CD14-positive monocyte (primary cell): ENCODE results near the gene KCNS3. TPM values are rescaled to one million over a fixed set of nuclear protein-coding genes. Genes with fewer than 3 reads are reported as not detected.

Experiments used
- DNase-seq, 3 donors: peaks; one replicate each; pipeline ENCODE4 v3.0.0-alpha.2; 2011 to 2022
- H2AFZ ChIP-seq: 2 replicates; pipeline ENCODE4 v1.6.0; 2012; ENCODE audit warnings: mild to moderate bottlenecking, low read depth, low read length, inconsistent platforms; ENCODE audit not compliant: insufficient read depth, poor library complexity, severe bottlenecking
- H3K27ac ChIP-seq, 2 donors: 1 replicate in 1 of 2; 2 replicates in 1 of 2; pipeline ENCODE4 v1.5.1; 2012 to 2013; ENCODE audit warnings: low read length in 2 of 2, control low read depth in 1 of 2, inconsistent platforms in 1 of 2, low read depth in 1 of 2, mild to moderate bottlenecking in 1 of 2
- H3K27me3 ChIP-seq, 2 donors: one replicate each; pipeline versions ENCODE4 v1.6.0 to v1.6.1; 2011 to 2013; ENCODE audit warnings: low read length in 2 of 2; ENCODE audit not compliant: control insufficient read depth in 2 of 2, insufficient read depth in 2 of 2
- H3K36me3 ChIP-seq, 2 donors: replicated peaks in 1 of 2; 1 replicate in 1 of 2; 2 replicates in 1 of 2; pipeline versions ENCODE4 v1.5.1 to v1.6.1; 2012 to 2013; ENCODE audit warnings: low read length in 2 of 2, control low read depth in 1 of 2, inconsistent platforms in 1 of 2, mild to moderate bottlenecking in 1 of 2; ENCODE audit not compliant: insufficient read depth in 2 of 2, control insufficient read depth in 1 of 2
- H3K4me1 ChIP-seq, 2 donors: 1 replicate in 1 of 2; 2 replicates in 1 of 2; pipeline versions ENCODE4 v1.5.1 to v1.6.1; 2012 to 2013; ENCODE audit warnings: low read length in 2 of 2, control low read depth in 1 of 2, inconsistent platforms in 1 of 2, mild to moderate bottlenecking in 1 of 2, moderate library complexity in 1 of 2; ENCODE audit not compliant: insufficient read depth in 2 of 2, control insufficient read depth in 1 of 2
- H3K4me2 ChIP-seq: replicated peaks from 2 replicates; pipeline ENCODE3; 2012; ENCODE audit warnings: low read length, moderate library complexity, mild to moderate bottlenecking; ENCODE audit not compliant: poor library complexity, severe bottlenecking; ENCODE audit errors: extremely low read depth
- H3K4me3 ChIP-seq, 3 experiments: fragments of 200-600 bp in 1 of 3; sonication (generic) in 1 of 3; replicated peaks in 1 of 3; 1 replicate in 2 of 3; 2 replicates in 1 of 3; pipeline ENCODE4 v1.5.1; 2011 to 2013; ENCODE audit warnings: low read length in 3 of 3, mild to moderate bottlenecking in 3 of 3, control low read depth in 2 of 3, low read depth in 2 of 3, inconsistent platforms in 1 of 3, moderate library complexity in 1 of 3
- H3K79me2 ChIP-seq: 2 replicates; pipeline ENCODE4 v1.6.0; 2012; ENCODE audit warnings: mild to moderate bottlenecking, control low read depth, inconsistent platforms, low read length, moderate library complexity; ENCODE audit not compliant: insufficient read depth
- H3K9ac ChIP-seq: 2 replicates; pipeline ENCODE4 v1.6.0; 2017; ENCODE audit warnings: low read length, mild to moderate bottlenecking; ENCODE audit not compliant: insufficient read depth, poor library complexity, severe bottlenecking
- H3K9me3 ChIP-seq, 2 donors: replicated peaks in 1 of 2; 1 replicate in 1 of 2; 2 replicates in 1 of 2; pipeline versions ENCODE4 v1.5.1 to v1.6.1; 2012 to 2013; ENCODE audit warnings: low read length in 2 of 2, control low read depth in 1 of 2; ENCODE audit not compliant: control insufficient read depth in 1 of 2, insufficient read depth in 1 of 2
- H4K20me1 ChIP-seq: 2 replicates; pipeline ENCODE4 v1.6.0; 2012; ENCODE audit warnings: mild to moderate bottlenecking, low read length, control low read depth, moderate library complexity; ENCODE audit not compliant: insufficient read depth
- H3K27ac Mint-ChIP-seq, 7 donors: one replicate each; pipeline ENCODE4 v1.8.0; 2020; ENCODE audit warnings: mild to moderate bottlenecking in 7 of 7, mixed read lengths in 7 of 7, moderate library complexity in 6 of 7, inconsistent platforms in 2 of 7
- H3K27me3 Mint-ChIP-seq, 3 donors: one replicate each; pipeline ENCODE4 v1.8.0; 2021 to 2022; ENCODE audit warnings: low read depth in 3 of 3, mild to moderate bottlenecking in 3 of 3, mixed read lengths in 3 of 3, moderate library complexity in 3 of 3, inconsistent platforms in 1 of 3
- H3K36me3 Mint-ChIP-seq, 2 donors: one replicate each; pipeline ENCODE4 v1.8.0; 2020; ENCODE audit warnings: mixed read lengths in 2 of 2, inconsistent platforms in 1 of 2, mild to moderate bottlenecking in 1 of 2
- H3K4me1 Mint-ChIP-seq: one replicate; pipeline ENCODE4 v1.8.0; 2020; ENCODE audit warnings: mild to moderate bottlenecking, mixed read lengths
- H3K4me3 Mint-ChIP-seq, 2 donors: one replicate each; pipeline ENCODE4 v1.8.0; 2020; ENCODE audit warnings: mild to moderate bottlenecking in 2 of 2, mixed read lengths in 2 of 2, moderate library complexity in 1 of 2
- H3K9me3 Mint-ChIP-seq, 7 donors: one replicate each; pipeline ENCODE4 v1.8.0; 2020 to 2022; ENCODE audit warnings: mixed read lengths in 7 of 7, mild to moderate bottlenecking in 6 of 7, moderate library complexity in 6 of 7, inconsistent platforms in 2 of 7
- CTCF ChIP-seq: fragments of 200-600 bp; IDR thresholded peaks from one replicate; pipeline ENCODE4 v1.8.0; 2022; ENCODE audit warnings: antibody characterized with exemption, mild to moderate bottlenecking
- WGBS: methylation state at CpG from one replicate; pipeline ENCODE4 v1.1.5; 2013; ENCODE audit warnings: missing lambda C conversion rate; ENCODE audit not compliant: insufficient coverage; 5-methylcytosine and 5-hydroxymethylcytosine counted together
- intact Hi-C, 2 donors: fragments of 100-400 bp; cut with micrococcal nuclease; formaldehyde crosslinking; loops; one replicate each; pipeline versions ENCODE4 v1.15.0 to v1.15.1; 2023
- polyA plus RNA-seq, 3 donors: library from polyadenylated mRNA; depleted of rRNA in 1 of 3; unstranded in 2 of 3; stranded (reverse) in 1 of 3; fragments of 300-500 nt in 2 of 3; fragments of >200 nt in 1 of 3; fragmentation: Illumina TruSeq in 2 of 3; gene quantifications; 1 replicate in 2 of 3; 2 replicates in 1 of 3; pipeline ENCODE4 v1.2.3, GENCODE V29; 2012 to 2021

The KCNS3 gene
- polyA plus RNA-seq, 3 donors, result not detected

GRCh38 chr2:17912266-17912691 is 33.8 kb downstream of the KCNS3 start:
- Histone ChIP-seq H3K27ac (no peak overlapping the region), H3K4me2 (no peak overlapping the region), H3K4me1 (no peaks in the 10 kb centered on the region), H3K9me3 (no peaks in the 10 kb centered on the region), H4K20me1 (no peaks in the 10 kb centered on the region), H3K9ac (no peak overlapping the region), H3K79me2 (no peaks in the 10 kb centered on the region), H3K4me3 (no peak overlapping the region), H3K36me3 (no peaks in the 10 kb centered on the region), H2AFZ (no peak overlapping the region), H3K27me3 (no peaks in the 10 kb centered on the region)
- no peak for DNase-seq
- WGBS, result 11% methylated on average over 2 of the region's 5 CpGs
- peaks cover 0 to 11% (median 0%) of the 10 kb centered on the region in 7 donors for H3K9me3 Mint-ChIP-seq
- intact Hi-C loops, result no loop called here
- H3K36me3 Mint-ChIP-seq, result no peaks in the 10 kb centered on the region
- no peaks in the 10 kb centered on the region for H3K27me3 Mint-ChIP-seq
- no peak overlapping the region for H3K4me3 Mint-ChIP-seq
- TF ChIP-seq CTCF, result no peak
- no peak overlapping the region for H3K27ac Mint-ChIP-seq
- H3K4me1 Mint-ChIP-seq, result peaks cover 2% of the 10 kb centered on the region

- no peaks in the 10 kb centered on the region for H3K27me3 ChIP-seq
- Mint-ChIP-seq H3K4me1 (peaks cover 5% of the 10 kb centered on the region), H3K27me3 (no peaks in the 10 kb centered on the region), H3K9me3 (no peaks in the 10 kb centered on the region), H3K27ac (peak overlapping the region in 1 of 7 donors; percentile 16), H3K36me3 (no peaks in the 10 kb centered on the region), H3K4me3 (no peak overlapping the region)
- no peaks in the 10 kb centered on the region for H4K20me1 ChIP-seq
- intact Hi-C loops, result no loop called here
- no peaks in the 10 kb centered on the region for H3K36me3 ChIP-seq
- no peaks in the 10 kb centered on the region for H3K9me3 ChIP-seq
- no peak overlapping the region for H3K27ac ChIP-seq
- no peak for TF ChIP-seq CTCF
- no peaks in the 10 kb centered on the region for H3K79me2 ChIP-seq
- no peaks in the 10 kb centered on the region for H3K4me1 ChIP-seq
- H3K4me2 ChIP-seq, result no peak overlapping the region
- WGBS, result 100% methylated on average over 1 of the region's 3 CpGs
- H3K4me3 ChIP-seq, result no peak overlapping the region
- H3K9ac ChIP-seq, result no peak overlapping the region
- H2AFZ ChIP-seq, result no peak overlapping the region
- DNase-seq, result no peak
These were observed 36.6 kb downstream of the KCNS3 start for GRCh38 chr2:17915099-17915498.
